Measurements from ENCODE around the gene E2F6. TPM values are rescaled to one million over a fixed set of nuclear protein-coding genes. Genes with fewer than 3 reads are reported as not detected.
A peak's percentile ranks its signal among the peaks of the same experiment; 100 is the strongest.
"Not testable (repeated sequence)": the region's sequence is repeated elsewhere in the genome, so short reads cannot be mapped to it uniquely, and the experiment has no call there.

Gene E2F6
- polyA plus RNA-seq, 5 donors = 18.5 to 21.3 (median 19.2) TPM

DNA sequence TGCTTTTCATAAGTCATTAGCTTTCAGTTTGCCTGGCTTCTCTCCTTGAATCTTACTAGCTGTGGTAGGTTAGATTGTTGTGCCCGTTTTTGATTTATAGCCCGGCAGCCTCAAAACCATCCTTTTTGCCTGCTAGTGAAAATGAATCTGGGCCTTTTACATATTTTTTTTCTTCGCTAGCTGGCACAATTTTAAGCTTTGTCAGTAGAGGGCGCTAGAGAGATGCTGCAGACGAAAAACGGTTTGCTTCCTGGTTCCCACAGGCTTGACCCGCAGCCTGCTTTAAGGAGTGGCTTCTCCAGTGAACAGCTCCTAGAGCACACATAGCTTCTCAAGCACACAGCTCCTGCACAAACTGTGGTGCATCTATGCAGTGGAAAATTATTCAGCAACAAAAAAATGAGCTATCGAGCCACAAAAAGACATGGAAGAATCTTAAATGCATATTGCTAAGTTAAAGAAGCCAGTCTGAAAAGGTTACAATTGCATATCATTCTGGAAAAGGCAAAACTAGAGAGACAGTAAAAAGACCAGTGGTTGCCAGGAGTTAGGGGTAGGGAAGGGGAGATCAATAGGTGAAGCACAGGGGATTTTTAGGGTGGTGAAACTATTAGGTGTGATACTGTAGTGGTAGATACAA is 47.9 kb downstream of the E2F6 start:
- DNase-seq = no peak

DNA sequence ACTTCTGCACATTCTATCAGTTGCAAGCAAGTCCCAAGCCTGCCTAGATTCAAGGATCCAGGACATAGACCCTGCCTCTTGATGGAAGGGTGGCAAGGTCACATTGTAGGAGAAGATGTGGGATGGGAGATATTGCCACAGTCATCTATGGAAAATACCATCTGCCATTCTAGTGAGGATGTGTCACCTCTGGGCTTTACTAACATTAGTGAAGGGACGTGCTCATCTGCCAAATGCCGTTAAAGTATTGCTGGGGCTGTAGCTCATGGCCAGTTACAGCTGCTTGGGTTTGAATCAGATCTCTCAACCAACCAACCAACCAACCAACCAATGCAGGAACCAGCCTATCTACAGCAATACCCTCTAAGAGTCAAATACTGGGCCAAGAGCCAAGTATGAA is 49.0 kb downstream of the E2F6 start:
- no peak for DNase-seq

- DNase-seq = no peak
Measured at GRCh38 chr2:11416186-11416585, 49.8 kb downstream of the E2F6 start.

GRCh38 chr2:11414372-11415124 is 51.4 kb downstream of the E2F6 start:
- DNase-seq = no peak

- no peak for DNase-seq
Measured at GRCh38 chr2:11412449-11412810, 53.5 kb downstream of the E2F6 start.

GRCh38 chr2:11411768-11412448 is 54.1 kb downstream of the E2F6 start:
- peak; percentile 51 to 56 for DNase-seq

- DNase-seq = no peak
Measured at GRCh38 chr2:11411244-11411643, 54.7 kb downstream of the E2F6 start.

DNA sequence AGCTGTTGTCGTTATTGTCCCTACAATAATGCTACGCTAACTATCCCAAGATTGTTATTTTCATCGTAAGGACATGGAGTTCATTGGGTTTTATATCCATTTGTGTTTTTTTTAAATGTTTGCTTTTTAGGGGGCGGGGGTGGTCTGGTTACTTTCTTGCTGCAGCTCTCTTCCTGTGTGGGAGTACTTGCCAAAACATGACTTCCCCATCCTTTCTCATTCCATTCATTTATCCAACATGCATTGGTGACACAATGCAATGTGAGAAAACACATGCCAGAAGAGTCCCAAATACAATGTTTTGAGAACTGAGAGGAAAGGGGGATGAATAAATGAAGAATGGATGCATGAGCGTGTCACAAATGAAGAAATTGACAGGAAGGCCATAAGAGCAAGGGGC is 55.9 kb downstream of the E2F6 start:
- DNase-seq = no peak

GRCh38 chr2:11409572-11409959 is 56.4 kb downstream of the E2F6 start:
- DNase-seq = no peak

DNA sequence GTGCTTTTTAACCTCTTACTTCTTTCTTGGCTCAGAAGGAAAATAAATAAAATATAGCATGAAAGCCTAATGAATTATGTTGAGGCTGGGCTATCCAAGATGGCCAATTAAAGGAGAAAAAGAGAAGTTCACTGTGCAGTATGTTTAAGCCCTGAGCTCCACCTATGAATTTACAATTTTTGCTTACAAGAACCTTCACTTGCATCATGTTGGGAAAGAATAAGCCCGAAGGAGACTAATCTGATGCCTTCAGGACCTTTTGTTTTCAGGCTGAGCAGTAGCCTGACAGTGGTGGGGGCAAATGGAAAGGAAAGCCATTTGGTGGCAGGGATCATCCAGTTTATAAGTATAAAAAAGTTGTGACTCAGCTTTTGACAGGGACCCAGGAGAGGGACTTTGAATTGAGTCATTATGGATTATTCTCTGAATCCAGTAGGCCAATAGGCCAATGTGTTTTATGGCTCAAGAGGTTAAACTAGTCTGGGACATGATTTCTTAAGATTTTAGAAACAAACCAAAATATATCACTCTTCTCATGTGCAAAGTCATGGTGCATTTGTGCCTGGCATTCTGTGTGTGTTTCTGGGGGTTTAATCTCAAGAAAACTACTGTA is 56.9 kb downstream of the E2F6 start:
- no peak for DNase-seq

DNA sequence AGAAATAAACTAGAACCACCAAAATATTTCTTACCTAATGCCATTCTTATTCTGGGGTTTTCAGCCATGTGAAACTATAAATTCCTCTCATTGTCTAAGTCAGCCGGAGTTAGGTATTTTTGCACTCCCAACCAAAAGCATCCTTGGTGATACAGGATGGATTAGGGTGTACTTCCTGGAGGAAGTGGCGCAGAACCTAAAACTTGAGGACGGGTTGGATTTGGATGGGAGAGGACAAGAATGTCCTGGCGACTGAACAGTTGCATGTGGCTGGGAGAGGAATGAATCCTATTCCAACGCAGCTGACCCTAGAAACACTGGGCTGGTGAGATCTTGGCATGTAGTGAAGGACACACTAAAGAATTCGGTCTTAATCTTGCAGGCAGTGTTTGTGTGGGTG is 58.5 kb downstream of the E2F6 start:
- DNase-seq = no peak

GRCh38 chr2:11406958-11407381 is 59.0 kb downstream of the E2F6 start:
- DNase-seq = peak in 1 of 2 donors; percentile 44

DNA sequence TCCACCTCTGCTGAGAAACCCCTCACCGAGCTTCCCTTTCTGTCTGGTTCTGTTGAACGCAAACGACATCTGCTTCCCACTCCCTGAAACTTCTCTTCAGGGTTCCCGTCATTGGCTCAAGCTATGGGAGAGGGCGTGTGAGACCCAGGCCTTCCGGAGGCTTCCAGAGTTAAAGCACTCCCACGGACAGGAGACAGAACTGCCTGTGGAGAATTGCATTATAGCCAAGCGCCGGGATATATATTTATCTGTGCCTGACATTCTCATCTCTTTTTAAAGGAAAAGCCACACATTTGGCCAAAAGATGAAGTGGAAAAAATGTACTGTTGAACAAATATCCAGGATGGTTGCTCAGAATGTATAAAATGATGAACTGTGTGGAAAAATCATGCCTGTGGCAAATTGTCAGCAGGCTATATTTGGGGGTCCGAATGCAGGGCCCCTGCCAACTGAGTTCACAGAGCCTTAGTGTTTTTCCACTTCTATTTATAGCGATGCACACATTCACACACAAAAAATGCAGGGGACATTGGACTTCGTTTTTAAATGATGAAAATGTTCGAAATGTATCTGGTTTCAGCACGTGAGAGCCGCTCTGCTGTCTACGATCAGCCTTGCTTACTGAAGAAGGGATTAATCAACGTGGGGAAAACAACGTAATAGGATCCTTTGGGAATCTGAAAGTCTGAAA is 59.5 kb downstream of the E2F6 start:
- DNase-seq = peak; percentile 61 to 70

DNA sequence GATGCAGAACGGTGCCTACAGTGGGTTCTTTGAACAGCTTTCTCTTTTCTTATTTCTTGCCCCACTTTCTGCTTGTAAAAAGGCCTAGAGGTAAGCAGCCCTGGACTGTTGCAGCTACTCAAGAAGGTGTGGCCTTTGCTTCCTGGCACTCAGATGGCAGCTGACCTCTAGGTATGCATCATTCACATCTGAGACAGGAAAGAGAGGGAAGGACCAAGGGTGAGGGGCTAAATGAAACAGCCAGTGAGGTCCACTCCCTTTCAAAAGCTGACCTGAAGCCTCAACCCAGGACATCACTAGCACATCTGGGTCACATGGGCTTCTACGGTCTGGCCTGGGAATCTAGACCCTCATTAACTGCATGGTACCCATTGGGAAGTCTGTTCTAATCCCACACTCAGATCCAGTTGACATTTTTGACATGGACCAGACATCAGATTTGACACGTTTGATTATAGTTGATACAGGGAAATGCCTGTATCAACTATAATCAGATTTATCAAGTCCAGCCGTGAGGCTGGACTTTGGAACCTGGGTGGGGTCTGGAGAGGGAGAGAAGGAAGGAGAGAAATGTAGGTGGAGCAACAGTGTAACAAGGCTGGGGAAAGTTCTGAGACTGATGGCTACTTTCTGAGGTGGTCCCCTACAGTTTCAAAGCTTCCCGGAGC is 60.2 kb downstream of the E2F6 start:
- DNase-seq = no peak

- not testable (repeated sequence) for DNase-seq
Measured at GRCh38 chr2:11405074-11405406, 60.9 kb downstream of the E2F6 start.

- DNase-seq = no peak
Measured at GRCh38 chr2:11404376-11405073, 61.4 kb downstream of the E2F6 start.

GRCh38 chr2:11402436-11402835 is 63.5 kb downstream of the E2F6 start:
- DNase-seq = no peak

GRCh38 chr2:11399438-11399762 is 66.6 kb downstream of the E2F6 start:
- no peak for DNase-seq

DNA sequence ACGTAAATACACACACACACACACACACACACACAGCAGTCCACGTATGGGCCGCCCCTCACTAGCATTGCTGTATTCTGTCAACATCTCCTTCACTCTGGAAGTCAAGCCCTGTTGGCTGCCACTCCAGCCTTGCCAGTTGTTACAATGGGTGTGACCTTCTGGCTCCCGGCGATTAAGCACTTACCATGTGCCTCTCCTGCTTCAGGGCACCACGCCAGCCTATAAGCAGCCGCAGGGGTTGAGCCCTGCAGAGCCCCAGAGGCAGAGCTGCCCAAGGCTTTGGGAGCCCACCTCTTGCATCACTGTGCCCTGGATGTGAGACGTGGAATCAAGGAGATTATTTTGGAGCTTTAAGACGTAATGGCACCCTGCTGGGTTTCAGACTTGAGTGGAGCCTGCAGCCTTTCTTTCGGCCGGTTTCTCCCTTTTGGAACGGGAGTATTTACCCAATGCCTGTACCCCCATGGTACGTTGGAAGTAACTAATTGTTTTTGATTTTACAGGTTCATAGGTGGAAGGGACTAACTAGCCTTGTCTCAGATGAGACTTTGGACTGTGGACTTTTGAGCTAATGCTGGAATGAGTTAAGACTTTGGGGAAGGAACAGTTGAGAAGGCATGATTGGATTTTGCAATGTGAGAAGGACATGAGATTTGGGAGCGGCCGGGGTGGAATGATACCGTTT is 67.1 kb downstream of the E2F6 start:
- DNase-seq = no peak

DNA sequence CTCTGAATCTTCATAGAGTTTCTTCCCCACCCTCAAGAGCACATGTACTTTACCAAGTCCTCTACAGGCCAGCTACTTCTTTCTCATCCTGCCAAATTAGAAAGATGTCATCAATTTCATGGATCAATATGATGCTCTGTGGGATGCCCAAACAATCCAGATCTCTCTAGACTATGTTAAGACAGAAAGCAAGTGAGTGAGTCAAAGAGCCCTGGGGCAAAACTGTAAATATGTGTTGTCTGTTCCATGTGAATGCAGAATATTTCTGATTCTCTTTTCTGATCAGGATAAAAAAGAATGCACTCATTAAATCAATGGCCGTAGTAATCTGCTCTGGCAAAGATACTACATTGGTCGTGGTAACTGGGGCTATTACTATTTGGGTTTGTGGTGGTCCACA is 68.4 kb downstream of the E2F6 start:
- DNase-seq = no peak

All from right lung (tissue), 5 donors.